ENCODE measurements around the gene RSPH6A. TPM values are rescaled to one million over a fixed set of nuclear protein-coding genes. Genes with fewer than 3 reads are reported as not detected.

RSPH6A gene
- total RNA-seq, 2 donors from 2014 or later: not detected

DNA sequence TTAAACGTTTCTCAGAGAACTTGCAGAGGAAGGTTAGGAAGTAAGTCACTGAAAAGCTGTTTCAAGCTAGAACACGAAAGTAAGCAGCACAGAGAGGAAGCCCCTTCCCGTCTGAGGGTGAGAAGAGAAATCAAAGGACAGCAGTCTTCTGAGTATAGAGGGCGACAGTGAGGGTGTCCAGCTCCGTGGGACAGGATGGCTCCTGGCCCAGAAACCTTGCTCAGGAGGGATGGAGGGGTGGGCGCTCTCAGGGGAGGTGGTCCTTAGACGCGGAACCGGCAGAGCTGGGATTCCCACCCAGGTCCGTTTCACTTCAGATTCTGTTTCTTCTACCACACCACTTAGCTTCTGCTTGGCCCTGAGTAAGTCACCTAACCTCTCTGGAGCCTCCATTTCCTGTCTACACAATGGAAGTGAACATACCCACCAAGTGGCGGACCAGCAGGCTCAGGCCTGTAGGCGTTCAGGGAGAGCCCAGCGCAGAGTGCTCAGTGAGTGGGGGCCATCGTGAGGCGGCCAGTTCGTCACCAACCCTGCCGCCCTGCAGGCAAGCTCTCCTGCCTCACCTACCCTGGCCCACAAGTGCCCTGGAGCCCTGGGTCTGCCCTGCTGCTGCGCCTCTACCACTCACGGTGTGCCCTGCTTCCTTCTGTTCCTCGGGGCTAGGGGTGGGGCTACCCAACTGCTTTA, 5.5 kb upstream of the RSPH6A start:
- DNase-seq (ENCODE audit: low spot score): no peak
- Histone ChIP-seq H3K4me1 (peaks cover 0 to 15% of the 10 kb centered on the region in 2 donors), H3K27ac (no peak overlapping the region), H3K4me3 (no peak overlapping the region), H3K27me3 (no peaks in the 10 kb centered on the region), H3K36me3 (peaks cover 53% of the 10 kb centered on the region), H3K9me3 (no peaks in the 10 kb centered on the region)
- TF ChIP-seq, protein P1, sequence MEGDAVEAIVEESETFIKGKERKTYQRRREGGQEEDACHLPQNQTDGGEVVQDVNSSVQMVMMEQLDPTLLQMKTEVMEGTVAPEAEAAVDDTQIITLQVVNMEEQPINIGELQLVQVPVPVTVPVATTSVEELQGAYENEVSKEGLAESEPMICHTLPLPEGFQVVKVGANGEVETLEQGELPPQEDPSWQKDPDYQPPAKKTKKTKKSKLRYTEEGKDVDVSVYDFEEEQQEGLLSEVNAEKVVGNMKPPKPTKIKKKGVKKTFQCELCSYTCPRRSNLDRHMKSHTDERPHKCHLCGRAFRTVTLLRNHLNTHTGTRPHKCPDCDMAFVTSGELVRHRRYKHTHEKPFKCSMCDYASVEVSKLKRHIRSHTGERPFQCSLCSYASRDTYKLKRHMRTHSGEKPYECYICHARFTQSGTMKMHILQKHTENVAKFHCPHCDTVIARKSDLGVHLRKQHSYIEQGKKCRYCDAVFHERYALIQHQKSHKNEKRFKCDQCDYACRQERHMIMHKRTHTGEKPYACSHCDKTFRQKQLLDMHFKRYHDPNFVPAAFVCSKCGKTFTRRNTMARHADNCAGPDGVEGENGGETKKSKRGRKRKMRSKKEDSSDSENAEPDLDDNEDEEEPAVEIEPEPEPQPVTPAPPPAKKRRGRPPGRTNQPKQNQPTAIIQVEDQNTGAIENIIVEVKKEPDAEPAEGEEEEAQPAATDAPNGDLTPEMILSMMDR (IDR thresholded peaks at IDR 0.05): no peak

DNA sequence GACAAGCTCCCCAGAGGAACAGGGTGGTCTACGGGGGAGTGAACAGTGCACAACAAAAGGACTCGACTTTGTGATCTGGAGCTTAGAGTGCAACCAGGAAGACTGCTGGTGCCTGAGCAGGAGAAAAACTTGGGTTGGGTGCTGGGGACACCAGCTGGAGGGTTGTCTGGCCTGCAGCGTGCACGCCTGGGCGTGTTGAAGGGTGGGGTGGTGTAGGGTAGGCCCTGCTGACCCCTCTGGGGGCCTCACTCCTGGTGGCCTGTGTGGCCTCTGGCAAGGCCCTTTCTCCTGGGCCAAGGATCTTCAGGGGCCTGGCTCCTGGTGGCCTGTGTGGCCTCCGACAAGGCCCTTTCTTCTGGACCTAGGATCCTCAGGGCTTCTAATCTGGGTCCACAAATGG, 4.7 kb upstream of the RSPH6A start:
- DNase-seq (ENCODE audit: low spot score): no peak
- Histone ChIP-seq H3K27me3 (no peaks in the 10 kb centered on the region), H3K36me3 (peaks cover 45% of the 10 kb centered on the region), H3K27ac (no peak overlapping the region), H3K4me1 (peaks cover 0 to 23% of the 10 kb centered on the region in 2 donors), H3K4me3 (no peak overlapping the region), H3K9me3 (no peaks in the 10 kb centered on the region)
- TF ChIP-seq, protein P1 (IDR thresholded peaks at IDR 0.05): no peak

DNA sequence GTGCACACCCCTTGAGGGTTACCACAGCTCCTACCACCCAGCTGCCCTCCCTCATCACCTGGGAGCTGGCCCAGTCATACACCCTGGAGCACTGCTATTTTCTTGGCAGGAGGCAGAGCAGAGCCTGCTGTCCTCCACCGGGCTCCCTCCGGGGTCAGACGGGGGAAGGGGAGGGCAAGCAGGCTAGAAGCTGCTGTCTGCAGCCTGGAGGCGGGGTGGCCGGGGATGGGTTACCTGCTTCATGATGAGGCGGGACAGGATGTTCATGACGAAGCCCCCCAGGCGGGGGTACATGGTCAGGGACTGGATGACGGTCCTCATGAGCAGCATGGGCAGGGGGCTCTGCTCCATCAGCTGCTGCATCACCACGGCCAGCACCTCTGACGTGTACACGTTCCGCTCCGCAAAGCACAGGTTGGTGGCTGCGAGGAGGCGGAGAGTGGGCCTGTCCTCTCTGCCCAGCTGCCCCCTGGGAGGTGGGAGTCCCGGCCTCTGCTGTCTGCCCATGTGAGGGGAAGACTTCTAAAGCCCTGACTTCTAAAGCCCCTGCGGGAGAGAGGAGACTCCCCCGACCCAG, 2.7 kb upstream of the RSPH6A start:
- peaks cover 27% of the 10 kb centered on the region for H3K36me3 ChIP-seq
- H3K27ac ChIP-seq: no peak overlapping the region
- no peaks in the 10 kb centered on the region for H3K9me3 ChIP-seq
- H3K4me1 ChIP-seq: peaks cover 0 to 26% of the 10 kb centered on the region in 2 donors
- no peaks in the 10 kb centered on the region for H3K27me3 ChIP-seq
- no peak overlapping the region for H3K4me3 ChIP-seq
- DNase-seq (ENCODE audit: low spot score): no peak
- TF ChIP-seq, protein P1 (IDR thresholded peaks at IDR 0.05): no peak

DNA sequence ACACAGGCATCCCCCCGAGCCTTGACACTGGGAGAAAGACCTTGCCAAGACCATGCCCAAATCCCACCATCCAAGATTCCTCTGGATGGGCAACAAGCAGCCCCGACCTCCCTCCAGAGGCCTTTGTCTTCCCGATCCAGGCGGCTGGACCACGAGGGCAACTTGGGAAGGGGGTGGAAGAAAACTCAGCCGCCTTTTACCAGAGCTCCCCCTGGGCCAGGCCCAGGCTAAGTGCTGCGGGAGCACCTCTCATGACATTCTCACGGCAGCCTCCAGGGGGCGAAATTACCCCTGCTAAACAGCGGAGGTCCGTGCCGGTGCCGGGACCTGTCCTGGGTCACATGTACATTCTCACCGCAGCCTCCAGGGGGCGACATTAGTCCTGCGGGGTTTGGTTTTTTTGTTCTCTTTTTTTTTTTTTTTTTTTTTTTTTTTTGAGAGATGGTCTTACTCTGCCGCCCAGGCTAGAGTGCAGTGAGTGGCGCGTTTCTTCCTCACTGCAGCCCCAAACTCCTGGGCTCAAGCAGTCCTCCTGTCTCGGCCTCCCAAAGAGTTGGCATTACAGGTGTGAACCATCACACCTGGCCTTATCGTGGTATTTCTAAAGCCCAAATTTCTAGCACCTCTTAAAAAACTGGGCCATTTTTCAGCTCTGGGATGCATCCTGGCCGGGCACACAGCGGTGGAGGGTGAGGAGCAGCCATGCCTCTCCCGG, 2.1 kb upstream of the RSPH6A start:
- peak overlapping the region in 1 of 2 donors; percentile 8 for H3K27ac ChIP-seq
- H3K9me3 ChIP-seq: no peaks in the 10 kb centered on the region
- TF ChIP-seq, protein P1 (IDR thresholded peaks at IDR 0.05): peak; percentile 94 to 99
- H3K27me3 ChIP-seq: no peaks in the 10 kb centered on the region
- peaks cover 0 to 26% of the 10 kb centered on the region in 2 donors for H3K4me1 ChIP-seq
- H3K4me3 ChIP-seq: no peak overlapping the region
- DNase-seq (ENCODE audit: low spot score): peak; percentile 94
- H3K36me3 ChIP-seq: peaks cover 22% of the 10 kb centered on the region

DNA sequence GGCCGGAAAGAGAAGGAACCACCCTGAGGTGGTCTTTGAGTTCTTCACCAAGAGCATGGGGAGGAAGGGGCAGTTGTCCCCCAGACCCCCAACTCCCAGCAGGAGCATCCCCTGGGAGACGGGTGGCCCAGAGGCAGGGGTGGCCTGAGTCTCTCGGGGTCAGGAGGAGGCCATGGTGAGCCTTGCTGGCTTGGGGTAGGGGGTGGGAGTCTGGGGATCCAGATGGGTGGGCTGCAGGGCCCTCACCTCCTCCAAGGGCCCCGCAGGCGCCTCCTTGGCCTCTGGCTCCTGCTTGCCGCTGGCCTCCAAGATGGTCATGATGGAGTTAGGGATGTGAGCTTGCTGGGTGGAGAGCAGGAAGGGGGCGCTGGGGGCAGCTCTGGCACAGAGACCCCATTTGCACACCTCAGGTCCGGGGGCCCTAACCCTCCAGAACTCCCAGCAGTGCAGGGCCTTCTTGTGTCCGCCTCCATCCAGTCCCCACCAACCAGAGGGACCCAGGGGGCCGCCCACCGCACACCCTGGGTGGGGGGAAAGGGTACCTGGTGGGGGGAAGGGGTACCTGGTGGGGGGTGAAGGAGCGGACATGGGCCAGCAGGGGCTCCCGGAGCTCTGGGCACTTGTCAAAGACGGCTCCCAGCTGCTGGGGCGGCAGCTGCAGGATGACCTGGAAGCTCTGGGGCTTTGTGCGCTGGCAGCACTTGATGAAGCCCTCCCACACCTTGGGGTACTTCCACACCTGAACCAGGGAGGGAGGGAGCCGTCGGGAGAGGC, 1.3 kb upstream of the RSPH6A start:
- TF ChIP-seq, protein P1 (IDR thresholded peaks at IDR 0.05): no peak
- no peaks in the 10 kb centered on the region for H3K27me3 ChIP-seq
- no peak for DNase-seq (ENCODE audit: low spot score)
- H3K4me1 ChIP-seq: peaks cover 0 to 26% of the 10 kb centered on the region in 2 donors
- peaks cover 21% of the 10 kb centered on the region for H3K36me3 ChIP-seq
- H3K9me3 ChIP-seq: no peaks in the 10 kb centered on the region
- peak overlapping the region; percentile 46 to 55 for H3K4me3 ChIP-seq
- peak overlapping the region; percentile 55 to 70 for H3K27ac ChIP-seq
